ENCODE data around the gene WFDC12.

GRCh38 chr20:45163083-45163803 is 39.0 kb upstream of the WFDC12 start:
- TF ChIP-seq, protein P1, sequence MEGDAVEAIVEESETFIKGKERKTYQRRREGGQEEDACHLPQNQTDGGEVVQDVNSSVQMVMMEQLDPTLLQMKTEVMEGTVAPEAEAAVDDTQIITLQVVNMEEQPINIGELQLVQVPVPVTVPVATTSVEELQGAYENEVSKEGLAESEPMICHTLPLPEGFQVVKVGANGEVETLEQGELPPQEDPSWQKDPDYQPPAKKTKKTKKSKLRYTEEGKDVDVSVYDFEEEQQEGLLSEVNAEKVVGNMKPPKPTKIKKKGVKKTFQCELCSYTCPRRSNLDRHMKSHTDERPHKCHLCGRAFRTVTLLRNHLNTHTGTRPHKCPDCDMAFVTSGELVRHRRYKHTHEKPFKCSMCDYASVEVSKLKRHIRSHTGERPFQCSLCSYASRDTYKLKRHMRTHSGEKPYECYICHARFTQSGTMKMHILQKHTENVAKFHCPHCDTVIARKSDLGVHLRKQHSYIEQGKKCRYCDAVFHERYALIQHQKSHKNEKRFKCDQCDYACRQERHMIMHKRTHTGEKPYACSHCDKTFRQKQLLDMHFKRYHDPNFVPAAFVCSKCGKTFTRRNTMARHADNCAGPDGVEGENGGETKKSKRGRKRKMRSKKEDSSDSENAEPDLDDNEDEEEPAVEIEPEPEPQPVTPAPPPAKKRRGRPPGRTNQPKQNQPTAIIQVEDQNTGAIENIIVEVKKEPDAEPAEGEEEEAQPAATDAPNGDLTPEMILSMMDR (IDR thresholded peaks at IDR 0.05; ENCODE audit: extremely low read depth in 1 of 2, insufficient read depth in 1 of 2, low read depth in 1 of 2, low read length in 2 of 2) = no peak
- TF ChIP-seq POLR2A (IDR thresholded peaks at IDR 0.05; ENCODE audit: low read depth, low read length) (no peak), POLR2AphosphoS5 (IDR thresholded peaks at IDR 0.05; ENCODE audit: insufficient read depth, low read depth, low read length) (no peak)

Data from endothelial cell of umbilical vein (primary cell).